Stomach (tissue), 9 donors: ENCODE measurements around the gene SH3PXD2A. TPM values are rescaled to one million over a fixed set of nuclear protein-coding genes. Genes with fewer than 3 reads are reported as not detected.

ENCODE experiments used
- DNase-seq, 2 donors: peaks; one replicate each; pipeline versions ENCODE4 v3.0.0 to v3.0.0-alpha.2; 2013 to 2019
- H3K27ac ChIP-seq, 5 donors: fragments of 200-600 bp in 4 of 5; sonication (generic) in 4 of 5; one replicate each; pipeline ENCODE4 v1.5.1; 2013 to 2019; ENCODE audit warnings: mild to moderate bottlenecking in 1 of 5, moderate library complexity in 1 of 5
- H3K27me3 ChIP-seq, 3 donors: fragments of 200-600 bp; sonication (generic); one replicate each; pipeline ENCODE4 v1.5.1; 2017 to 2019; ENCODE audit warnings: mixed run types in 1 of 3
- H3K36me3 ChIP-seq, 4 donors: fragments of 200-600 bp; sonication (generic); 1 replicate in 3 of 4; 2 replicates in 1 of 4; pipeline ENCODE4 v1.5.1; 2016 to 2019
- H3K4me1 ChIP-seq, 4 donors: fragments of 200-600 bp; sonication (generic); one replicate each; pipeline ENCODE4 v1.5.1; 2016 to 2019
- H3K4me3 ChIP-seq, 4 donors: fragments of 200-600 bp; sonication (generic) in 3 of 4; one replicate each; pipeline ENCODE4 v1.5.1; 2016 to 2019; ENCODE audit warnings: mild to moderate bottlenecking in 1 of 4
- H3K9me3 ChIP-seq, 4 donors: fragments of 200-600 bp; sonication (generic); one replicate each; pipeline ENCODE4 v1.5.1; 2016 to 2019
- CTCF ChIP-seq, 7 experiments: fragments of 450-650 bp in 4 of 7; fragments of 200-600 bp in 3 of 7; sonication (generic) in 3 of 7; IDR thresholded peaks; one replicate each; pipeline ENCODE4 v1.5.1; 2016 to 2019; ENCODE audit warnings: antibody characterized with exemption in 7 of 7, control low read depth in 2 of 7, mild to moderate bottlenecking in 1 of 7
- EP300 ChIP-seq: sonication (generic); formaldehyde crosslinking; IDR thresholded peaks from one replicate; pipeline ENCODE4 v1.6.1; 2017; ENCODE audit warnings: antibody characterized with exemption
- POLR2A ChIP-seq, 4 donors: fragments of 450-650 bp; IDR thresholded peaks; one replicate each; pipeline ENCODE4 v1.6.1; 2016; ENCODE audit warnings: antibody characterized with exemption in 4 of 4, control low read depth in 2 of 4, mild to moderate bottlenecking in 1 of 4, moderate library complexity in 1 of 4
- POLR2AphosphoS5 ChIP-seq, 3 donors: sonication (generic); formaldehyde crosslinking; IDR thresholded peaks; one replicate each; pipeline ENCODE4 v1.6.1; 2016; ENCODE audit warnings: antibody characterized with exemption in 3 of 3
- WGBS, 5 donors: extraction: QIAGEN DNeasy Blood & Tissue Kit in 3 of 5; methylation state at CpG; one replicate each; pipeline versions ENCODE4 v1.1.5 to v1.1.7; 2013 to 2018; 5-methylcytosine and 5-hydroxymethylcytosine counted together
- intact Hi-C: fragments of 100-400 bp; cut with DNase I; formaldehyde crosslinking; loops from one replicate; pipeline ENCODE4 v1.15.1; 2023; ENCODE audit warnings: low total_unique reads
- polyA plus RNA-seq, 3 donors: library from polyadenylated mRNA; stranded (reverse); fragments of 200-250 nt; gene quantifications; one replicate each; pipeline ENCODE4 v1.2.3, GENCODE V29; 2013
- total RNA-seq, 5 donors: library from RNA; depleted of rRNA; stranded (reverse); fragments of >200 nt; gene quantifications; one replicate each; pipeline versions ENCODE4 v1.1.0 to v1.2.3, GENCODE V29; 2014 to 2016
- donor health status: healthy with polysubstance abuse.
- donor health status: Bipolar disorder and iron deficiency.
- donor health status: healthy.

The SH3PXD2A gene
- total and polyA plus RNA-seq, 8 donors, result 12.8 to 51.6 (median 24.0) TPM

- Histone ChIP-seq H3K9me3 (no peaks in the 10 kb centered on the region), H3K4me3 (no peak overlapping the region), H3K27ac (peak overlapping the region in 4 of 5 donors; percentile 30 to 68 (median 65)), H3K36me3 (peaks cover 24 to 91% (median 77%) of the 10 kb centered on the region in 4 donors), H3K27me3 (no peaks in the 10 kb centered on the region), H3K4me1 (peaks cover 44 to 83% (median 62%) of the 10 kb centered on the region in 4 donors)
- intact Hi-C loops, result no loop called here
- DNase-seq, result no peak
- TF ChIP-seq POLR2A (IDR thresholded peaks at IDR 0.05), result no peak
- TF ChIP-seq EP300, result no peak
- TF ChIP-seq CTCF (IDR thresholded peaks at IDR 0.05), result no peak
- no peak for TF ChIP-seq POLR2AphosphoS5 (IDR thresholded peaks at IDR 0.05)
- 79 to 82% (median 82%) methylated on average over 19 to 22 of the region's 22 CpGs for WGBS, 5 donors
Observed at GRCh38 chr10:103619424-103620351, 235.7 kb downstream of the SH3PXD2A start.

GRCh38 chr10:103618575-103619423 lies 236.6 kb downstream of the SH3PXD2A start:
- WGBS, 5 donors, result 46 to 66% (median 51%) methylated on average over 16 to 19 of the region's 19 CpGs
- H3K4me3 ChIP-seq, result no peak overlapping the region
- H3K27me3 ChIP-seq, result no peaks in the 10 kb centered on the region
- peaks cover 21 to 91% (median 73%) of the 10 kb centered on the region in 4 donors for H3K36me3 ChIP-seq
- DNase-seq, result peak; percentile 59 to 70
- intact Hi-C loops, result no loop called here
- H3K9me3 ChIP-seq, result no peaks in the 10 kb centered on the region
- TF ChIP-seq EP300 (no peak), POLR2AphosphoS5 (IDR thresholded peaks at IDR 0.05) (no peak), POLR2A (IDR thresholded peaks at IDR 0.05) (no peak), CTCF (IDR thresholded peaks at IDR 0.05) (no peak)
- peak overlapping the region in 4 of 5 donors; percentile 30 to 68 (median 65) for H3K27ac ChIP-seq
- peaks cover 46 to 87% (median 62%) of the 10 kb centered on the region in 4 donors for H3K4me1 ChIP-seq

- peaks cover 21 to 91% (median 73%) of the 10 kb centered on the region in 4 donors for H3K36me3 ChIP-seq
- intact Hi-C loops, result no loop called here
- no peak for DNase-seq
- H3K4me3 ChIP-seq, result no peak overlapping the region
- peaks cover 46 to 86% (median 62%) of the 10 kb centered on the region in 4 donors for H3K4me1 ChIP-seq
- H3K27me3 ChIP-seq, result no peaks in the 10 kb centered on the region
- peak overlapping the region in 4 of 5 donors; percentile 30 to 68 (median 65) for H3K27ac ChIP-seq
- WGBS, 5 donors, result 86 to 94% (median 90%) methylated on average over 11 to 13 of the region's 13 CpGs
- H3K9me3 ChIP-seq, result no peaks in the 10 kb centered on the region
- TF ChIP-seq EP300 (no peak), CTCF (IDR thresholded peaks at IDR 0.05) (no peak), POLR2A (IDR thresholded peaks at IDR 0.05) (no peak), POLR2AphosphoS5 (IDR thresholded peaks at IDR 0.05) (no peak)
Observed at GRCh38 chr10:103617602-103618385, 237.6 kb downstream of the SH3PXD2A start.
